ENCODE measurements around the gene AK1.
"Not testable (repeated sequence)": the region's sequence is repeated elsewhere in the genome, so short reads cannot be mapped to it uniquely, and the experiment has no call there.

DNA sequence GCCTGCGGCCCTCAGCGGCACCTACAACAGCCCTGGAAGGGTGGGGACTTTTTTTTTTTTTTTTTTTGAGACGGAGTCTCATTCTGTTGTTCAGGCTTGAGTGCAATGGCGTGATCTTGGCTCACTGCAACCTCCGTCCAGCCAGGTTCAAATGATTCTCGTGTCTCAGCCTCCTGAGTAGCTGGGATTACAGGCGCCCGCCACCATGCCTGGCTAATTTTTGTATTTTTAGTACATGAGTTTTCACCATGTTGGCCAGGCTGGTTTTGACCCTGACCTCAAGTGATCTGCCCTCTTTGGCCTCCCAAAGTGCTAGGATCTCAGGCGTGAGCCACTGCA lies 7.4 kb downstream of the AK1 start:
- not testable (repeated sequence) for TF ChIP-seq CTCF (conservative IDR thresholded peaks at IDR 0.05); ZFX (IDR thresholded peaks at IDR 0.05)

Data from C4-2B (cell line).